Liver (tissue), 9 donors: Measurements from ENCODE around the gene GLIPR2. TPM values are rescaled to one million over a fixed set of nuclear protein-coding genes. Genes with fewer than 3 reads are reported as not detected.
A peak's percentile ranks its signal among the peaks of the same experiment; 100 is the strongest.

Experiments
- DNase-seq: peaks from one replicate; pipeline ENCODE4 v3.0.0-alpha.2; 2017; ENCODE audit warnings: low spot score
- H3K27ac ChIP-seq, 2 donors: one replicate each; pipeline ENCODE4 v1.7.0; 2013; ENCODE audit warnings: inconsistent platforms in 2 of 2, low read length in 2 of 2, control low read depth in 1 of 2, low read depth in 1 of 2, mild to moderate bottlenecking in 1 of 2
- H3K27me3 ChIP-seq, 4 donors: one replicate each; pipeline versions ENCODE4 v1.6.1 to v1.7.0; 2013; ENCODE audit warnings: low read length in 3 of 4, inconsistent platforms in 1 of 4, mild to moderate bottlenecking in 1 of 4, moderate library complexity in 1 of 4; ENCODE audit not compliant: control insufficient read depth in 4 of 4, insufficient read depth in 4 of 4
- H3K36me3 ChIP-seq, 4 donors: one replicate each; pipeline versions ENCODE4 v1.6.1 to v1.7.0; 2013; ENCODE audit warnings: low read length in 3 of 4, mild to moderate bottlenecking in 3 of 4, low read depth in 1 of 4, moderate library complexity in 1 of 4; ENCODE audit not compliant: control insufficient read depth in 4 of 4, insufficient read depth in 3 of 4
- H3K4me1 ChIP-seq, 4 donors: one replicate each; pipeline versions ENCODE4 v1.6.1 to v1.7.0; 2013; ENCODE audit warnings: low read length in 3 of 4, mild to moderate bottlenecking in 3 of 4, moderate library complexity in 1 of 4; ENCODE audit not compliant: control insufficient read depth in 4 of 4, insufficient read depth in 4 of 4
- H3K4me3 ChIP-seq, 3 donors: one replicate each; pipeline versions ENCODE4 v1.6.1 to v1.7.0; 2013; ENCODE audit warnings: low read length in 3 of 3, control low read depth in 1 of 3, low read depth in 1 of 3, mild to moderate bottlenecking in 1 of 3
- H3K9ac ChIP-seq, 2 donors: one replicate each; pipeline ENCODE4 v1.7.0; 2013; ENCODE audit warnings: low read length in 2 of 2, mild to moderate bottlenecking in 2 of 2, moderate library complexity in 2 of 2, control low read depth in 1 of 2, low read depth in 1 of 2
- H3K9me3 ChIP-seq, 4 donors: one replicate each; pipeline versions ENCODE4 v1.6.1 to v1.7.0; 2013; ENCODE audit warnings: low read length in 3 of 4; ENCODE audit not compliant: control insufficient read depth in 4 of 4
- FOXA2 ChIP-seq: IDR thresholded peaks from 2 replicates; pipeline ENCODE4 v1.6.1; 2016; ENCODE audit warnings: antibody characterized with exemption
- GABPA ChIP-seq, 2 donors: IDR thresholded peaks in 1 of 2; conservative IDR thresholded peaks in 1 of 2; 2 replicates each; pipeline ENCODE4 v1.6.1; 2016; ENCODE audit warnings: antibody characterized with exemption in 2 of 2, mild to moderate bottlenecking in 1 of 2, moderate library complexity in 1 of 2
- RAD21 ChIP-seq, 2 donors: IDR thresholded peaks; 2 replicates each; pipeline ENCODE4 v1.6.1; 2016; ENCODE audit warnings: antibody characterized with exemption in 2 of 2, mild to moderate bottlenecking in 2 of 2
- RXRA ChIP-seq, 2 donors: IDR thresholded peaks; 2 replicates each; pipeline ENCODE4 v1.6.1; 2017 to 2018; ENCODE audit warnings: antibody characterized with exemption in 2 of 2, mild to moderate bottlenecking in 1 of 2
- SP1 ChIP-seq: IDR thresholded peaks from 2 replicates; pipeline ENCODE4 v1.6.1; 2018; ENCODE audit warnings: antibody characterized with exemption, mild to moderate bottlenecking
- WGBS: extraction: QIAGEN DNeasy Blood & Tissue Kit; methylation state at CpG from one replicate; pipeline ENCODE4 v1.1.7; 2013; 5-methylcytosine and 5-hydroxymethylcytosine counted together
- polyA plus RNA-seq, 2 donors: library from polyadenylated mRNA; stranded (reverse) in 1 of 2; unstranded in 1 of 2; fragments of 200-250 nt in 1 of 2; fragments of >200 nt in 1 of 2; fragmentation: Nextera tagmentation in 1 of 2; extraction: Ambion mirVana in 1 of 2; gene quantifications; one replicate each; pipeline versions ENCODE4 v1.2.1 to v1.2.3, GENCODE V29; 2013 to 2015
- total RNA-seq, 2 donors: library from RNA; depleted of rRNA; stranded (reverse); fragments of >200 nt; gene quantifications; one replicate each; pipeline ENCODE4 v1.2.3, GENCODE V29; 2014
- TF ChIP-seq, protein P1 (sequence below): fragments of 150-350 bp; IDR thresholded peaks from 2 replicates; pipeline ENCODE4 v1.5.1; 2017; ENCODE audit warnings: improper control_type of control experiment, low read depth, low read length; ENCODE audit not compliant: missing input control
- TF ChIP-seq, protein P2 (sequence below): IDR thresholded peaks from 2 replicates; pipeline ENCODE4 v1.6.1; 2016; ENCODE audit warnings: antibody characterized with exemption
- TF ChIP-seq, protein P3 (sequence below): IDR thresholded peaks from 2 replicates; pipeline ENCODE4 v1.6.1; 2016; ENCODE audit warnings: antibody characterized with exemption, mild to moderate bottlenecking
- TF ChIP-seq, protein P4 (sequence below): IDR thresholded peaks from 2 replicates; pipeline ENCODE4 v1.6.1; 2016; ENCODE audit warnings: antibody characterized with exemption
- donor health status: healthy.
- donor health status: healthy.
- donor health status: healthy.
- donor health status: healthy.
- donor health status: healthy.

The GLIPR2 gene
- total and polyA plus RNA-seq, 4 donors, result 1.7 to 17.6 (median 2.9) TPM

DNA sequence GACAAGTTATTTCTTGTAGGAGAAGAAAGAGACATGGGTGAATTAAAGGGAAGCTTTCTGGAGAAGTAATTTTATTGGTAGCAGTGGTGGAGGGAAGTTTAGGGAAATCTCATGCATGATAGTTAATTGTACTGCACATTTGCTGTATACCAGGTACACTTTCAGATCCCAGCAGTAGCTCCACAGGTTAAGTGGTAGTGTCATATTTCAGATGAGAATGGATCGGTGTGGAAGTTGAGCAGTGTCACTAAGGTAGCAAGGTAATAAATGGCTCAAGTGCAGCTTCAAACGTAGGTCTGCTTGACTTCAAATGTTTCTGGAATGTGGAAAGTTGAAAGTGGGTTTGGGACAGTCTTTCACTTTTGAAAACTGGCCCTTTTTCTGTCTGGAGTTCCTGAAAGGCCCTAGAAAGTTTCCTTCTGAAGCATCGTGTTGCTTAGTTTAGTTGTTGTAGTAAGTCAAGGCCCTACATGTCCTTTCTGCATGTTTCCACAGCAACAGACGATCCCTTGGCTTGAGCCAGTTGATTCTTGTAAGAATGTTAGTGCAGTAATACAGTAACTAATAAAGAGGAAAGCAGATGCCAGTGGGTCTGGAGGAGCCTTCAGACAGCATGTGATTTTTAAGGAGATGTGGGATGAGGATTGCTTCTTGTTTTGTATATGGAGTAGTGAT lies 57.9 kb downstream of the GLIPR2 start:
- H3K4me3 ChIP-seq, result no peak overlapping the region
- no peaks in the 10 kb centered on the region for H3K9me3 ChIP-seq
- no peak for DNase-seq
- H3K36me3 ChIP-seq, result peaks cover 3 to 7% (median 6%) of the 10 kb centered on the region in 4 donors
- no peak overlapping the region for H3K9ac ChIP-seq
- no peak overlapping the region for H3K27ac ChIP-seq
- H3K27me3 ChIP-seq, result no peaks in the 10 kb centered on the region
- TF ChIP-seq FOXA2 (no peak), GABPA (IDR thresholded peaks at IDR 0.05 in 1 of 2, conservative IDR thresholded peaks at IDR 0.05 in 1 of 2) (no peak), RAD21 (IDR thresholded peaks at IDR 0.05) (no peak)
- TF ChIP-seq, protein P1, sequence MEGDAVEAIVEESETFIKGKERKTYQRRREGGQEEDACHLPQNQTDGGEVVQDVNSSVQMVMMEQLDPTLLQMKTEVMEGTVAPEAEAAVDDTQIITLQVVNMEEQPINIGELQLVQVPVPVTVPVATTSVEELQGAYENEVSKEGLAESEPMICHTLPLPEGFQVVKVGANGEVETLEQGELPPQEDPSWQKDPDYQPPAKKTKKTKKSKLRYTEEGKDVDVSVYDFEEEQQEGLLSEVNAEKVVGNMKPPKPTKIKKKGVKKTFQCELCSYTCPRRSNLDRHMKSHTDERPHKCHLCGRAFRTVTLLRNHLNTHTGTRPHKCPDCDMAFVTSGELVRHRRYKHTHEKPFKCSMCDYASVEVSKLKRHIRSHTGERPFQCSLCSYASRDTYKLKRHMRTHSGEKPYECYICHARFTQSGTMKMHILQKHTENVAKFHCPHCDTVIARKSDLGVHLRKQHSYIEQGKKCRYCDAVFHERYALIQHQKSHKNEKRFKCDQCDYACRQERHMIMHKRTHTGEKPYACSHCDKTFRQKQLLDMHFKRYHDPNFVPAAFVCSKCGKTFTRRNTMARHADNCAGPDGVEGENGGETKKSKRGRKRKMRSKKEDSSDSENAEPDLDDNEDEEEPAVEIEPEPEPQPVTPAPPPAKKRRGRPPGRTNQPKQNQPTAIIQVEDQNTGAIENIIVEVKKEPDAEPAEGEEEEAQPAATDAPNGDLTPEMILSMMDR, result no peak
- TF ChIP-seq, protein P2, sequence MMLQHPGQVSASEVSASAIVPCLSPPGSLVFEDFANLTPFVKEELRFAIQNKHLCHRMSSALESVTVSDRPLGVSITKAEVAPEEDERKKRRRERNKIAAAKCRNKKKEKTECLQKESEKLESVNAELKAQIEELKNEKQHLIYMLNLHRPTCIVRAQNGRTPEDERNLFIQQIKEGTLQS, result no peak
- TF ChIP-seq, protein P3, sequence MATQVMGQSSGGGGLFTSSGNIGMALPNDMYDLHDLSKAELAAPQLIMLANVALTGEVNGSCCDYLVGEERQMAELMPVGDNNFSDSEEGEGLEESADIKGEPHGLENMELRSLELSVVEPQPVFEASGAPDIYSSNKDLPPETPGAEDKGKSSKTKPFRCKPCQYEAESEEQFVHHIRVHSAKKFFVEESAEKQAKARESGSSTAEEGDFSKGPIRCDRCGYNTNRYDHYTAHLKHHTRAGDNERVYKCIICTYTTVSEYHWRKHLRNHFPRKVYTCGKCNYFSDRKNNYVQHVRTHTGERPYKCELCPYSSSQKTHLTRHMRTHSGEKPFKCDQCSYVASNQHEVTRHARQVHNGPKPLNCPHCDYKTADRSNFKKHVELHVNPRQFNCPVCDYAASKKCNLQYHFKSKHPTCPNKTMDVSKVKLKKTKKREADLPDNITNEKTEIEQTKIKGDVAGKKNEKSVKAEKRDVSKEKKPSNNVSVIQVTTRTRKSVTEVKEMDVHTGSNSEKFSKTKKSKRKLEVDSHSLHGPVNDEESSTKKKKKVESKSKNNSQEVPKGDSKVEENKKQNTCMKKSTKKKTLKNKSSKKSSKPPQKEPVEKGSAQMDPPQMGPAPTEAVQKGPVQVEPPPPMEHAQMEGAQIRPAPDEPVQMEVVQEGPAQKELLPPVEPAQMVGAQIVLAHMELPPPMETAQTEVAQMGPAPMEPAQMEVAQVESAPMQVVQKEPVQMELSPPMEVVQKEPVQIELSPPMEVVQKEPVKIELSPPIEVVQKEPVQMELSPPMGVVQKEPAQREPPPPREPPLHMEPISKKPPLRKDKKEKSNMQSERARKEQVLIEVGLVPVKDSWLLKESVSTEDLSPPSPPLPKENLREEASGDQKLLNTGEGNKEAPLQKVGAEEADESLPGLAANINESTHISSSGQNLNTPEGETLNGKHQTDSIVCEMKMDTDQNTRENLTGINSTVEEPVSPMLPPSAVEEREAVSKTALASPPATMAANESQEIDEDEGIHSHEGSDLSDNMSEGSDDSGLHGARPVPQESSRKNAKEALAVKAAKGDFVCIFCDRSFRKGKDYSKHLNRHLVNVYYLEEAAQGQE, result no peak
- peaks cover 0 to 33% (median 19%) of the 10 kb centered on the region in 4 donors for H3K4me1 ChIP-seq
- WGBS, result 73% methylated on average over 4 of the region's 4 CpGs

DNA sequence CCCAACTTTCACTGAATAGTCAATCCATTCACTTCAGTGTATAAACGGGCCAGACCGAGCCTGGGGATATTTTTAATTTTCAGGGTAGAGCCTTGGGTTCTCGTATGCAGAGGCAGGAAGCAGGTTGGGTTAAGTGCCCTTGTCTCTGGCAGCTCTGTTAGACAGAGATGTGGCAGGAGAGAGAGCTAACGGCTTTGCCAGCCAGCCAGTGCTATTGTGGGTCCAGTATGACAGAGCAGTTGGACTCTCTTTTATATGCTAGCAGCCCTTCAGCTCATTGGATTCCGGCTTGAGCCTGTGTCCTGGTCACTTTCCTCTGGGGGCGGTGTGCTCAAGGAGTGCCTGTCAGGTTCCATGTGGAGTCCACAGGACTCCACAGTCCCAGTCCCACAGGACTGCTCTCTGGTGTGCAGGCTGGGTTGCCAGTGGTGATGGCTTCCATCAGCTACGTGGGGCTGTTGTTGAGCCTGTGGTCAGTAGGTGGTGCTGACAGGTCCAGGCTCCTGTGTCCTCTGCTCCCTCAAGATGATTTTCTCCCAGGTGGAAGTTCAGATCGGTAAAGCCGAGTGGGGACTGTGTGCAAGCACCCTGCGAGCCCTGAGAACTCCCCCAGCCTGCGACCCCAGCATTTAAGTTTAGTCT lies 68.5 kb downstream of the GLIPR2 start:
- H3K4me3 ChIP-seq, result no peak overlapping the region
- 83% methylated on average over 11 of the region's 11 CpGs for WGBS
- TF ChIP-seq RAD21 (IDR thresholded peaks at IDR 0.05) (peak; percentile 48 to 75), RXRA (IDR thresholded peaks at IDR 0.05) (no peak), SP1 (no peak)
- TF ChIP-seq, protein P4, sequence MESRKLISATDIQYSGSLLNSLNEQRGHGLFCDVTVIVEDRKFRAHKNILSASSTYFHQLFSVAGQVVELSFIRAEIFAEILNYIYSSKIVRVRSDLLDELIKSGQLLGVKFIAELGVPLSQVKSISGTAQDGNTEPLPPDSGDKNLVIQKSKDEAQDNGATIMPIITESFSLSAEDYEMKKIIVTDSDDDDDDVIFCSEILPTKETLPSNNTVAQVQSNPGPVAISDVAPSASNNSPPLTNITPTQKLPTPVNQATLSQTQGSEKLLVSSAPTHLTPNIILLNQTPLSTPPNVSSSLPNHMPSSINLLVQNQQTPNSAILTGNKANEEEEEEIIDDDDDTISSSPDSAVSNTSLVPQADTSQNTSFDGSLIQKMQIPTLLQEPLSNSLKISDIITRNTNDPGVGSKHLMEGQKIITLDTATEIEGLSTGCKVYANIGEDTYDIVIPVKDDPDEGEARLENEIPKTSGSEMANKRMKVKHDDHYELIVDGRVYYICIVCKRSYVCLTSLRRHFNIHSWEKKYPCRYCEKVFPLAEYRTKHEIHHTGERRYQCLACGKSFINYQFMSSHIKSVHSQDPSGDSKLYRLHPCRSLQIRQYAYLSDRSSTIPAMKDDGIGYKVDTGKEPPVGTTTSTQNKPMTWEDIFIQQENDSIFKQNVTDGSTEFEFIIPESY, result no peak
- TF ChIP-seq, protein P1, result peak; percentile 26
- no peak overlapping the region for H3K9ac ChIP-seq
- H3K27ac ChIP-seq, result no peak overlapping the region
- no peaks in the 10 kb centered on the region for H3K9me3 ChIP-seq
- DNase-seq, result no peak
- H3K36me3 ChIP-seq, result peaks cover 12 to 69% (median 63%) of the 10 kb centered on the region in 4 donors
- no peaks in the 10 kb centered on the region for H3K27me3 ChIP-seq
- peaks cover 2 to 9% (median 6%) of the 10 kb centered on the region in 4 donors for H3K4me1 ChIP-seq
